Measurements from ENCODE around the gene STRN3. TPM values are rescaled to one million over a fixed set of nuclear protein-coding genes. Genes with fewer than 3 reads are reported as not detected.
"Not testable (repeated sequence)": the region's sequence is repeated elsewhere in the genome, so short reads cannot be mapped to it uniquely, and the experiment has no call there.

Gene STRN3
- total and polyA plus RNA-seq, 8 donors, result 7.3 to 21.5 (median 11.6) TPM

- H3K4me1 ChIP-seq, result peaks cover 0 to 17% (median 9%) of the 10 kb centered on the region in 3 donors
- no peak for ATAC-seq
- FAIRE-seq, result no peak
- intact Hi-C loops (cut with DNase I), result loop anchor here in 1 of 3 donors (5.0 kb wide), 1 partner anchor 98 kb away; no protein-coding TSS in a partner anchor
- no peak for TF ChIP-seq CTCF (IDR thresholded peaks at IDR 0.05)
- no peak overlapping the region for H3K27ac ChIP-seq
- WGBS, 2 donors, result 88 to 90% methylated on average over 2 of the region's 2 CpGs
- H3K9me3 ChIP-seq, result no peaks in the 10 kb centered on the region
- DNase-seq, result no peak
- H3K36me3 ChIP-seq, result no peaks in the 10 kb centered on the region
- H3K27me3 ChIP-seq, result no peaks in the 10 kb centered on the region
- H3K4me3 ChIP-seq, result no peak overlapping the region
Observed at GRCh38 chr14:30983858-30984257, 42.3 kb downstream of the STRN3 start.

GRCh38 chr14:30982533-30982932 is 43.6 kb downstream of the STRN3 start:
- Histone ChIP-seq H3K4me1 (peaks cover 0 to 10% (median 0%) of the 10 kb centered on the region in 3 donors), H3K36me3 (no peaks in the 10 kb centered on the region), H3K9me3 (no peaks in the 10 kb centered on the region), H3K27me3 (no peaks in the 10 kb centered on the region), H3K27ac (no peak overlapping the region), H3K4me3 (no peak overlapping the region)
- no peak for TF ChIP-seq CTCF (IDR thresholded peaks at IDR 0.05)
- DNase-seq (no peak), ATAC-seq (no peak), FAIRE-seq (no peak)
- intact Hi-C loops (cut with DNase I), result loop anchor here in 1 of 3 donors (5.0 kb wide), 1 partner anchor 100 kb away; no protein-coding TSS in a partner anchor
- WGBS, 2 donors, result 85 to 88% methylated on average over 7 of the region's 7 CpGs

- Histone ChIP-seq H3K27me3 (no peaks in the 10 kb centered on the region), H3K4me1 (peaks cover 0 to 8% (median 0%) of the 10 kb centered on the region in 3 donors), H3K4me3 (no peak overlapping the region), H3K27ac (no peak overlapping the region), H3K9me3 (no peaks in the 10 kb centered on the region), H3K36me3 (no peaks in the 10 kb centered on the region)
- DNase-seq (no peak), ATAC-seq (no peak), FAIRE-seq (no peak)
- 56 to 57% methylated on average over 3 of the region's 3 CpGs for WGBS, 2 donors
- TF ChIP-seq CTCF (IDR thresholded peaks at IDR 0.05), result no peak
- intact Hi-C loops (cut with DNase I), result loop anchor here in 1 of 3 donors (5.0 kb wide), 1 partner anchor 101 kb away; no protein-coding TSS in a partner anchor
Observed at GRCh38 chr14:30980980-30981379, 45.2 kb downstream of the STRN3 start.

- FAIRE-seq, H3K4me3 ChIP-seq, H3K9me3 ChIP-seq, H3K27me3 ChIP-seq, H3K27ac ChIP-seq, H3K36me3 ChIP-seq: not testable (repeated sequence)
- peak in 2 of 4 donors; percentile 39 to 52 for TF ChIP-seq CTCF (IDR thresholded peaks at IDR 0.05)
- H3K4me1 ChIP-seq, result peaks cover 0 to 13% (median 0%) of the 10 kb centered on the region in 3 donors
- DNase-seq (peak in 3 of 6 donors; percentile 24 to 58 (median 48)), ATAC-seq (peak; percentile 79 to 94 (median 92))
- WGBS, 2 donors, result 63 to 70% methylated on average over 13 of the region's 13 CpGs
- intact Hi-C loops (cut with DNase I), result loop anchor here in 1 of 3 donors (5.0 kb wide), 1 partner anchor 102 kb away; no protein-coding TSS in a partner anchor
Observed at GRCh38 chr14:30980106-30980704, 46.0 kb downstream of the STRN3 start.

- no peak for ATAC-seq
- no peak for FAIRE-seq
- Histone ChIP-seq H3K27me3 (no peaks in the 10 kb centered on the region), H3K9me3 (no peaks in the 10 kb centered on the region), H3K27ac (no peak overlapping the region), H3K4me1 (peaks cover 6 to 24% (median 14%) of the 10 kb centered on the region in 3 donors), H3K4me3 (no peak overlapping the region), H3K36me3 (no peaks in the 10 kb centered on the region)
- TF ChIP-seq CTCF (IDR thresholded peaks at IDR 0.05), result no peak
- WGBS, 2 donors, result 62 to 80% methylated on average over 2 of the region's 2 CpGs
- intact Hi-C loops (cut with DNase I), result loop anchor here in 1 of 3 donors (10.0 kb wide), 1 partner anchor 107 kb away; no protein-coding TSS in a partner anchor
- no peak for DNase-seq
Observed at GRCh38 chr14:30977752-30978151, 48.4 kb downstream of the STRN3 start.

All from pancreas (tissue), 10 donors.